ENCODE measurements around the gene ZNRF2. TPM values are rescaled to one million over a fixed set of nuclear protein-coding genes. Genes with fewer than 3 reads are reported as not detected.
A peak's percentile ranks its signal among the peaks of the same experiment; 100 is the strongest.

The ZNRF2 gene
- total and polyA plus RNA-seq, 2 of the 13 experiments (the other 11 are each of a cell fraction or from before 2014, with no cell fraction given): 3.5 to 7.7 TPM

- TF ChIP-seq ZBTB49 (CRISPR knock-in tag; IDR thresholded peaks at IDR 0.05; ENCODE audit: borderline replicate concordance): no peak
Observed at GRCh38 chr7:30395676-30396075, 111.3 kb downstream of the ZNRF2 start (continued).

GRCh38 chr7:30396389-30396788 lies 112.0 kb downstream of the ZNRF2 start:
- Histone ChIP-seq H3K9me3 (ENCODE audit: low read length) (no peaks in the 10 kb centered on the region), H2AFZ (ENCODE audit: low read length) (no peak overlapping the region), H3K79me2 (ENCODE audit: insufficient read depth, low read length) (no peaks in the 10 kb centered on the region), H3K4me2 (ENCODE audit: low read depth, low read length) (no peak overlapping the region), H3K4me3 (replicated peaks in 1 of 3; ENCODE audit: insufficient read depth in 1 of 3, low read depth in 2 of 3, low read length in 3 of 3) (no peak overlapping the region), H3K36me3 (replicated peaks in 1 of 2; ENCODE audit: control insufficient read depth in 1 of 2, insufficient read depth in 2 of 2, low read length in 2 of 2) (no peaks in the 10 kb centered on the region), H3K27me3 (ENCODE audit: control insufficient read depth in 1 of 2, insufficient read depth in 2 of 2, low read length in 2 of 2) (no peaks in the 10 kb centered on the region), H3K9ac (ENCODE audit: insufficient read depth, low read depth, low read length) (no peak overlapping the region), H3K4me1 (ENCODE audit: insufficient read depth, low read length) (peaks cover 5% of the 10 kb centered on the region; the same call in 1 of the 2 replicates), H3K27ac (ENCODE audit: extremely low read length, insufficient read depth, low read length) (no peak overlapping the region), H4K20me1 (ENCODE audit: insufficient read depth, low read length) (no peaks in the 10 kb centered on the region)
- 92% methylated on average over 7 of the region's 7 CpGs for WGBS (ENCODE audit: low lambda C conversion rate)
- ChIA-PET POLR2A (no interaction called here), CTCF (ENCODE audit: low intra/inter-chr PET ratio, low total read pairs) (no interaction called here)
- no peak for ATAC-seq
- no peak for DNase-seq (ENCODE audit: low spot score)
- BruUV-seq (replicated peaks): no TSS peak
- no peak for TF ChIP-seq EZH2 (conservative IDR thresholded peaks at IDR 0.05; ENCODE audit: low read depth, low read length)
- TF ChIP-seq ZFX (CRISPR knock-in tag; IDR thresholded peaks at IDR 0.05; ENCODE audit: low read depth): no peak
- no peak for TF ChIP-seq ZNF432 (CRISPR knock-in tag; IDR thresholded peaks at IDR 0.05; ENCODE audit: borderline replicate concordance)
- no peak for TF ChIP-seq ZNF740 (CRISPR knock-in tag; IDR thresholded peaks at IDR 0.05)
- TF ChIP-seq CTCF (CRISPR knock-in tag; IDR thresholded peaks at IDR 0.05): peak; percentile 32; the same call in 1 of the 2 replicates
- TF ChIP-seq ZNF674 (CRISPR knock-in tag; IDR thresholded peaks at IDR 0.05; ENCODE audit: low read depth): no peak
- TF ChIP-seq ZNF543 (CRISPR knock-in tag; IDR thresholded peaks at IDR 0.05): no peak
- no peak for TF ChIP-seq ZSCAN20 (CRISPR knock-in tag; IDR thresholded peaks at IDR 0.05; ENCODE audit: borderline replicate concordance)
- no peak for TF ChIP-seq BRD4 (CRISPR knock-in tag; IDR thresholded peaks at IDR 0.05)
- TF ChIP-seq SAP130 (CRISPR knock-in tag; IDR thresholded peaks at IDR 0.05; ENCODE audit: low read depth): no peak
- no peak for TF ChIP-seq ZNF570 (CRISPR knock-in tag; IDR thresholded peaks at IDR 0.05; ENCODE audit: borderline replicate concordance)
- no peak for TF ChIP-seq ZNF605 (CRISPR knock-in tag; IDR thresholded peaks at IDR 0.05)
- no peak for TF ChIP-seq FOXA3 (CRISPR knock-in tag; IDR thresholded peaks at IDR 0.05)
- peak; percentile 16; the same call in 1 of the 2 replicates for TF ChIP-seq STAG1 (CRISPR knock-in tag; IDR thresholded peaks at IDR 0.05)
- no peak for TF ChIP-seq TFAP4 (IDR thresholded peaks at IDR 0.05; ENCODE audit: borderline replicate concordance, low read depth)
- TF ChIP-seq ZNF530 (CRISPR knock-in tag; IDR thresholded peaks at IDR 0.05; ENCODE audit: low read depth): no peak
- no peak for TF ChIP-seq RFXANK (CRISPR knock-in tag; IDR thresholded peaks at IDR 0.05)
- no peak for TF ChIP-seq ZKSCAN1 (IDR thresholded peaks at IDR 0.05; ENCODE audit: low read length)
- intact Hi-C loops (cut with micrococcal nuclease; ENCODE audit: unreplicated experiment) (no loop called here), in situ Hi-C loops (cut with HindIII; ENCODE audit: extremely low pct_ligation_motif_present, low pct_unique_long_range_greater_than_20kb) (no loop called here)
- no peak for FAIRE-seq

Measured in HepG2 (cell line).